Activated T-helper 2 cell treated with anti-CD3 and anti-CD28 coated beads, Interferon-gamma antibody, Interleukin-2, Interleukin-4, amounts not matched to agents 10 μg/mL and 5 μg/mL and 100 μg/mL, durations not matched to agents 14 hours and 24 hours and 36 hours (primary cell): Measurements from ENCODE around the gene REXO1. TPM values are rescaled to one million over a fixed set of nuclear protein-coding genes. Genes with fewer than 3 reads are reported as not detected.

Experiments used
- DNase-seq: peaks from one replicate; pipeline ENCODE4 v3.0.0; 2021; ENCODE audit warnings: low spot score
- H3K27ac Mint-ChIP-seq: one replicate; pipeline ENCODE4 v1.8.0; 2021; ENCODE audit warnings: mixed read lengths
- H3K27me3 Mint-ChIP-seq: one replicate; pipeline ENCODE4 v1.8.0; 2021; ENCODE audit warnings: low read depth, mixed read lengths
- H3K36me3 Mint-ChIP-seq: one replicate; pipeline ENCODE4 v1.8.0; 2021; ENCODE audit warnings: low read depth, mixed read lengths
- H3K4me1 Mint-ChIP-seq: one replicate; pipeline ENCODE4 v1.8.0; 2021; ENCODE audit warnings: low read depth, mixed read lengths
- H3K4me3 Mint-ChIP-seq: one replicate; pipeline ENCODE4 v1.8.0; 2021; ENCODE audit warnings: low read depth, mild to moderate bottlenecking, moderate library complexity, mixed read lengths
- H3K9me3 Mint-ChIP-seq: one replicate; pipeline ENCODE4 v1.8.0; 2021; ENCODE audit warnings: mixed read lengths
- intact Hi-C: fragments of 100-400 bp; cut with micrococcal nuclease; formaldehyde crosslinking; loops from one replicate; pipeline ENCODE4 v1.15.1; 2023
- total RNA-seq: library from RNA; stranded (reverse); gene quantifications from 2 replicates; pipeline ENCODE4 v1.2.3, GENCODE V29; 2022

The REXO1 gene
- total RNA-seq, 1 donor from 2014 or later, result 55.2 TPM

DNA sequence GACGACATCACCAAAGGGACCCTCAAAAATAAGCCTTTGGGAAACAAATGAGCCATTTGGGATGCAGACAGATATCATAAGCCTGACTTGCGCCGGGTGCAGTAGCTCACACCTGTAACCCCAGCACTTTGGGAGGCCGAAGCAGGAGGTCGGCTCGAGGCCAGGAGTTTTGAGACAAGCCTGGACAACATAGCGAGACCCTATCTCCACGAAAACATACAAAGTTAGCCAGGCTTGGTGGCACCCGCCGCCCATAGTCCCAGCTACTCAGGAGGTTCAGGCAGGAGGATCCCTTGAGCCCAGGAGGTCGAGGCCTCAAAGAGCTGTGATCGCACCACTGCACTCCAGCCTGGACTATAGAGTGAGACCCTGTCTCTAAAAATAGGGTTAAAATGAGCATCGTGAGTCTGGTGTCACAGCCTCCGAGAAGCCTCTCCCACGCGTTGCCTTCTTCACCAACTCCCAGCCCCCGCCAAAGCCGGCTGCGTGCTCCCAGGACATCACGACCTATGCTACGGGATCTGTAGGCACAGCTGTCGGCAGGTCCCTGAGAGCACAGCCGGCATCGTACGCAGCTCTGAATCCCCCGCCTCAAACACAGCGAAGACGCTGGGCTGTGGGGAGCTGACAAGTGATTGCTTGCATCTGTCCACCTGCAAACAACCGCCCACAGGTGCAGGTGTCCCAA is 1.6 kb downstream of the REXO1 start:
- Mint-ChIP-seq H3K4me1 (peaks cover 28% of the 10 kb centered on the region), H3K9me3 (no peaks in the 10 kb centered on the region), H3K4me3 (peak overlapping the region; percentile 95), H3K27ac (peak overlapping the region; percentile 93), H3K27me3 (no peaks in the 10 kb centered on the region), H3K36me3 (peaks cover 17% of the 10 kb centered on the region)
- no peak for DNase-seq
- intact Hi-C loops, result no loop called here

GRCh38 chr19:1845642-1846041 is 2.6 kb downstream of the REXO1 start:
- intact Hi-C loops, result no loop called here
- no peak for DNase-seq
- no peaks in the 10 kb centered on the region for H3K9me3 Mint-ChIP-seq
- peaks cover 30% of the 10 kb centered on the region for H3K4me1 Mint-ChIP-seq
- peaks cover 17% of the 10 kb centered on the region for H3K36me3 Mint-ChIP-seq
- H3K27me3 Mint-ChIP-seq, result no peaks in the 10 kb centered on the region
- H3K27ac Mint-ChIP-seq, result no peak overlapping the region
- no peak overlapping the region for H3K4me3 Mint-ChIP-seq

DNA sequence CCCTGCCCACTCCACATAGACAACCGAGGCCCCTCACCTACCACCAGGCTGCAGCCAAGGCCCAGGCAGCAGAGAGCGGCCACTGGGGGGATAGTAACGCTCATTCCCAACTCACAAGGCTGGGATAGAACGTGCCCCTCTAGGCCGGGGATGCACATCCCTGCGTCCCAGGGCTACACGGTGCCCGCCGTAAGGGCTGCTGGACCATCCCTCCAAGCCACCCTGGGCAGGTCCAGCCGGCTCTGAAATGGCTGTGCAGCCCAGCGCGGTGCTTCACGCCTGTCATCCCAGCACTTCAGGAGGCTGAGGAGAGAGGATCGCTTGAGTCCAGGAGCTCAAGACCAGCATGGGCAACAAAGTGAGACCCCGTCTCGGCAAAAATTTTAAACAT is 3.2 kb downstream of the REXO1 start:
- no peak for DNase-seq
- Mint-ChIP-seq H3K36me3 (peaks cover 16% of the 10 kb centered on the region), H3K27ac (no peak overlapping the region), H3K9me3 (no peaks in the 10 kb centered on the region), H3K4me1 (peaks cover 29% of the 10 kb centered on the region), H3K4me3 (no peak overlapping the region), H3K27me3 (no peaks in the 10 kb centered on the region)
- intact Hi-C loops, result no loop called here

- Mint-ChIP-seq H3K27me3 (no peaks in the 10 kb centered on the region), H3K36me3 (peaks cover 14% of the 10 kb centered on the region), H3K9me3 (no peaks in the 10 kb centered on the region), H3K27ac (no peak overlapping the region), H3K4me3 (no peak overlapping the region), H3K4me1 (peaks cover 25% of the 10 kb centered on the region)
- no peak for DNase-seq
- intact Hi-C loops, result no loop called here
Measured at GRCh38 chr19:1844513-1845124, 3.7 kb downstream of the REXO1 start.

GRCh38 chr19:1843646-1844394 is 4.5 kb downstream of the REXO1 start:
- Mint-ChIP-seq H3K36me3 (peaks cover 15% of the 10 kb centered on the region), H3K27ac (no peak overlapping the region), H3K27me3 (no peaks in the 10 kb centered on the region), H3K4me1 (peaks cover 24% of the 10 kb centered on the region), H3K9me3 (no peaks in the 10 kb centered on the region), H3K4me3 (no peak overlapping the region)
- no peak for DNase-seq
- intact Hi-C loops, result no loop called here

DNA sequence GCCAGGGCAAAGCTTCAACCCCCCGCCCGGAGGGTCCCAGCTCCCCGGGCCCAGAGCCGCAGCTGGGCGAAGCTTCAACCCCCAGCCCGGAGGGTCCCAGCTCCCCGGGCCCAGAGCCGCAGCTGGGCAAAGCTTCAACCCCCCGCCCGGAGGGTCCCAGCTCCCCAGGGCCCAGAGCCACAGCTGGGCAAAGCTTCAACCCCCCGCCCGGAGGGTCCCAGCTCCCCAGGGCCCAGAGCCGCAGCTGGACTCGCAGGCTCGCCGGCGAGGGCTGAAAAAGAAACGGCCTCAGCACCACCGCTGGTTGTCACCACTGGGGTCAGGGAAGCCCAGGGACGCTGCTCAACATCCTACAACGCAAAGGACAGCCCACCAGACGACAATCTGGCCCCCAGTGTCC is 5.2 kb downstream of the REXO1 start:
- intact Hi-C loops, result no loop called here
- Mint-ChIP-seq H3K27me3 (no peaks in the 10 kb centered on the region), H3K27ac (no peak overlapping the region), H3K9me3 (no peaks in the 10 kb centered on the region), H3K4me1 (peaks cover 22% of the 10 kb centered on the region), H3K4me3 (no peak overlapping the region), H3K36me3 (peaks cover 15% of the 10 kb centered on the region)
- no peak for DNase-seq

DNA sequence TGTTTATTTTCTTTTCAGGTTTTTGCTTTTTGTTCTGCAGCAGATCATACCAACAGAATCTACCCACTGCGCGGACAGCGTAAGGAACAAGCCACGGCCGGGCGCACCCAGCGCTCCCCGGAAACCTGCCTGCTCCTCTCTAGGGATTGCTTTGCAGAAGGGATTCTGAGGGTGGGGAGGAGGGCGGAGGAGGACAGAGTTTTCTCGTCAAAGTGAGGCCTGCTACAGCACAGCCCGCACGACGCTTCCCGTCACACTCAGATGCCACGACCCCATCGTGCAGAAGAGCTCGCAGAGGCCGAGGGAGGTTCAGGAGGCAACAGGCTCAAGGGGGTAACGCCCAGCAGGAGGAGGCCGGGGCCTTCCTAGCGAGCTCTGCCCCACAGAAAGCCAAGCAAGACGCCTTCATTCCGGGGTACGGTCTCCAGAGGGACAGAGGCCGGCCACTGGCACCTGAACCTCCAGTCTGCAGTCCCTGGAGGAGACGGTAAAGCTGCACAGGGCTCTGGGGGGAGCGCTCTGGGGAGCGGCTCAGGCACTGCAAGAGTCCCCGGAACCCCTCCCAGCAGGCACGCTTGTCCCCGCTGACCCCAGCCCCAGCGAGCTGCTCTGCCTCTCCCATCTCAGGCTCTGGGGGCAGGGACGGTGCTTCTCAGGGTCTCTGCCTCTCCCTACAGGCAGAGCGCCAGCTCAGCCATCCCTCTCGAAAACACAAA is 6.9 kb downstream of the REXO1 start:
- Mint-ChIP-seq H3K27me3 (no peaks in the 10 kb centered on the region), H3K4me3 (no peak overlapping the region), H3K9me3 (no peaks in the 10 kb centered on the region), H3K4me1 (peaks cover 11% of the 10 kb centered on the region), H3K36me3 (peaks cover 8% of the 10 kb centered on the region), H3K27ac (no peak overlapping the region)
- intact Hi-C loops, result no loop called here
- DNase-seq, result no peak

- H3K9me3 Mint-ChIP-seq, result no peaks in the 10 kb centered on the region
- intact Hi-C loops, result no loop called here
Measured at GRCh38 chr19:1840541-1841115, 7.7 kb downstream of the REXO1 start.

GRCh38 chr19:1839658-1840540 is 8.4 kb downstream of the REXO1 start:
- no peaks in the 10 kb centered on the region for H3K9me3 Mint-ChIP-seq
- peaks cover 4% of the 10 kb centered on the region for H3K4me1 Mint-ChIP-seq
- peak overlapping the region; percentile 22 for H3K27ac Mint-ChIP-seq
- DNase-seq, result no peak
- H3K36me3 Mint-ChIP-seq, result peaks cover 2% of the 10 kb centered on the region
- no peaks in the 10 kb centered on the region for H3K27me3 Mint-ChIP-seq
- H3K4me3 Mint-ChIP-seq, result no peak overlapping the region
- intact Hi-C loops, result no loop called here

More at GRCh38 chr19:1840541-1841115, 7.7 kb downstream of the REXO1 start:
- Mint-ChIP-seq H3K36me3 (peaks cover 2% of the 10 kb centered on the region), H3K4me1 (peaks cover 4% of the 10 kb centered on the region), H3K4me3 (no peak overlapping the region), H3K27ac (no peak overlapping the region), H3K27me3 (no peaks in the 10 kb centered on the region)
- DNase-seq, result no peak

GRCh38 chr19:1837625-1838105 is 10.6 kb downstream of the REXO1 start:
- H3K4me3 Mint-ChIP-seq, result no peak overlapping the region
- no peaks in the 10 kb centered on the region for H3K27me3 Mint-ChIP-seq
- H3K4me1 Mint-ChIP-seq, result peaks cover 4% of the 10 kb centered on the region

DNA sequence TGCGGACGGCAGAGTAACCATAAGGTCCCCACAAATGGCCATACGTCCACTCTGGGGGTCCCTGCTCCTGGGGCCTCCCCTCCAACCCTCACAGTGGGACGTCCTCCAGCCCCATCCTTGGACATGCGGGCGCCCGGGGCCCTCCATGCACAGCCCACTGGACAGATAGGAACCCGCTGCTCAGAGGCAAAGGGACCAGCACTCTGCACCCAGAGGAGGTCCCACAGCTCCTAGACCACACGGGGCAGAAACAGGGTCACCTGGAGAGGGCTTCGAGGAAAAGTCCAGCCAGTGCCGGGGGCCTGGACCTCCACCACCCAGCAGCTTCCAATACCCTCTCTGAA is 11.1 kb downstream of the REXO1 start:
- H3K27me3 Mint-ChIP-seq, result no peaks in the 10 kb centered on the region
- H3K9me3 Mint-ChIP-seq, result no peaks in the 10 kb centered on the region
- no peak overlapping the region for H3K4me3 Mint-ChIP-seq
- H3K36me3 Mint-ChIP-seq, result peaks cover 2% of the 10 kb centered on the region
- H3K27ac Mint-ChIP-seq, result no peak overlapping the region
- H3K4me1 Mint-ChIP-seq, result peaks cover 4% of the 10 kb centered on the region
- no peak for DNase-seq
- intact Hi-C loops, result no loop called here

More at GRCh38 chr19:1837625-1838105, 10.6 kb downstream of the REXO1 start:
- Mint-ChIP-seq H3K27ac (no peak overlapping the region), H3K36me3 (peaks cover 2% of the 10 kb centered on the region), H3K9me3 (no peaks in the 10 kb centered on the region)
- peak; percentile 43 for DNase-seq
- intact Hi-C loops, result no loop called here
